Memory B cell (primary cell): Measurements from ENCODE around the gene MOB3A.
"Not testable (repeated sequence)": the region's sequence is repeated elsewhere in the genome, so short reads cannot be mapped to it uniquely, and the experiment has no call there.

Experiments used
- ATAC-seq: fragments of 150-1000 bp; cut with Tn5 transposase; 2 replicates; pipeline ENCODE4 v1.10.0; 2021; ENCODE audit warnings: low read depth, mild to moderate bottlenecking, moderate library complexity
- DNase-seq, 2 donors: peaks; one replicate each; pipeline ENCODE4 v3.0.0; 2022; ENCODE audit warnings: low spot score in 2 of 2
- H3K27ac Mint-ChIP-seq: one replicate; pipeline ENCODE4 v1.8.0; 2022; ENCODE audit warnings: mild to moderate bottlenecking, moderate library complexity, mixed read lengths
- H3K27me3 Mint-ChIP-seq: one replicate; pipeline ENCODE4 v1.8.0; 2022; ENCODE audit warnings: mixed read lengths
- H3K36me3 Mint-ChIP-seq: one replicate; pipeline ENCODE4 v1.8.0; 2022; ENCODE audit warnings: mild to moderate bottlenecking, mixed read lengths
- H3K4me1 Mint-ChIP-seq: one replicate; pipeline ENCODE4 v1.8.0; 2022; ENCODE audit warnings: mixed read lengths
- H3K4me3 Mint-ChIP-seq: one replicate; pipeline ENCODE4 v1.8.0; 2022; ENCODE audit warnings: mild to moderate bottlenecking, moderate library complexity, mixed read lengths
- H3K9me3 Mint-ChIP-seq: one replicate; pipeline ENCODE4 v1.8.0; 2022; ENCODE audit warnings: mixed read lengths

The MOB3A gene

DNA sequence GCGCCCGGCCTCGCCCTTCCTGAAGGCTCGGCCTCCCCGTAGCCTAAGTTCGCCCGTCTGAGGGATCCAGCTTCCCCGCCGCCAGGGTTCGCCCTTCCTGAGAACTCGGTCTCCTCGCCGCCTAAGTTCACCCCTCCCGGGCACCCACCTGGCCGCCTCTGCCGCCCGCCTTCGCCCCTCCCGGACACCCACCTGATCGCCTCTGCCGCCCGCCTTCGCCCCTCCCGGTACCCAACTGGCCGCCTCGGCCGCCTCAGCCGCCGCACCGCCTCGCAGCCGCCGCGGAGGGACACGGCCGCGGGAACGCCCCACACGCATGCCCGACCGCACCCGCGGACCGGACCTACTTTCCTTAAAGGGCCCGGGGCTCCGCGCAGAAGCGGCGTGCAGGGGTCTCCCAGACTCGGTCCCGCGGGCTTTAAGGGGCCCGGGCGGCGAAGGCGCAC is at the start of gene MOB3A:
TSS of gene MOB3A (minus strand) at position 293 of the 446 bp plus-strand sequence. CDS start 17,766 bp downstream, outside the sequence.
- H3K9me3 Mint-ChIP-seq, result no peaks in the 10 kb centered on the region
- peaks cover 17% of the 10 kb centered on the region for H3K4me1 Mint-ChIP-seq
- H3K36me3 Mint-ChIP-seq, result peaks cover 11% of the 10 kb centered on the region
- H3K4me3 Mint-ChIP-seq, result peak within 1 kb of the TSS; percentile 99
- ATAC-seq (peak; percentile 52), DNase-seq (no peak)
- H3K27ac Mint-ChIP-seq, result peak within 1 kb of the TSS; percentile 98
- H3K27me3 Mint-ChIP-seq, result no peaks in the 10 kb centered on the region

DNA sequence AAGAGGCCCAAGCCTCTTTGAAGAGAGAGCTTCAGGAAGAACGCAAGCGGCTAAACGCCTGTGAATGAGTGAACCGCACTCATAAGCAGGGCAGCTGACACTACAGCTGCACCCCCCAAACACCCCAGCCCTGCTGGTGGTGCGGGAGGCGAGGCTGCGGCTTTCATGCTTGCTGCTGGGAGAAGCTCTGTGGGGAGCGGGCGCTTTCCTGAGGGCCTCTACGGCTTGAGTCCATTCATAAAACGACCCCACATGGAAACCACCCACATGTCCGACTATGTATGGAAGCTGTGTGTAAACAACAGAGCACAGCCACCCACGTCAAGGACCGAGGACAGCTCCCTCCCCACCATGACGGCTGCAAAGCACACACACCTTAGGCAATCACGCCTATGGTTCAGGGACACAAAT is 49.7 kb upstream of the MOB3A start:
- DNase-seq, result no peak
- H3K27ac Mint-ChIP-seq, result no peak overlapping the region
- H3K4me1 Mint-ChIP-seq, result peaks cover 26% of the 10 kb centered on the region
- no peak for ATAC-seq
- no peak overlapping the region for H3K4me3 Mint-ChIP-seq
- peaks cover 2% of the 10 kb centered on the region for H3K36me3 Mint-ChIP-seq
- H3K9me3 Mint-ChIP-seq, result no peaks in the 10 kb centered on the region
- no peaks in the 10 kb centered on the region for H3K27me3 Mint-ChIP-seq

DNA sequence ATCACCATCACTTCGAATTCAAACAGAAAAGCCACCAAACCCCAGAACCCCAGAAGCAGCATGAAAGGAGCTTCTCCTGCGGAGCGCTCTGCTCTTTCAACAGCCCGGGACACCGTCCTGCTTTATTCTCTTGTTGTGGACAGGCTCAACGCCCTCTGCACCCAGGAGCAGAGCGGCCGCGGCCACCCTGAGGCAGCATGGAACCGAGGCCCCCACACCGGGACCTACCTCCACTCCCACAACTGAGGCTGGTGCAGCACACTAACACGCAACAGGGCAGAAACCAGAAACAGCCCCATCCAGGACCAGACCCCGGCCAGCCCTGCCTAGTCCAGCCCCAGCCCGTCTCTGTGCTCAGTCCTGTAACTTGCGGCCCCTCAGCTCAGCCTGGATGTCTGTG is 48.1 kb upstream of the MOB3A start:
- Mint-ChIP-seq H3K36me3 (peaks cover 5% of the 10 kb centered on the region), H3K4me3 (no peak overlapping the region), H3K27ac (no peak overlapping the region), H3K4me1 (peaks cover 16% of the 10 kb centered on the region), H3K27me3 (no peaks in the 10 kb centered on the region), H3K9me3 (no peaks in the 10 kb centered on the region)
- ATAC-seq, result no peak
- no peak for DNase-seq

DNA sequence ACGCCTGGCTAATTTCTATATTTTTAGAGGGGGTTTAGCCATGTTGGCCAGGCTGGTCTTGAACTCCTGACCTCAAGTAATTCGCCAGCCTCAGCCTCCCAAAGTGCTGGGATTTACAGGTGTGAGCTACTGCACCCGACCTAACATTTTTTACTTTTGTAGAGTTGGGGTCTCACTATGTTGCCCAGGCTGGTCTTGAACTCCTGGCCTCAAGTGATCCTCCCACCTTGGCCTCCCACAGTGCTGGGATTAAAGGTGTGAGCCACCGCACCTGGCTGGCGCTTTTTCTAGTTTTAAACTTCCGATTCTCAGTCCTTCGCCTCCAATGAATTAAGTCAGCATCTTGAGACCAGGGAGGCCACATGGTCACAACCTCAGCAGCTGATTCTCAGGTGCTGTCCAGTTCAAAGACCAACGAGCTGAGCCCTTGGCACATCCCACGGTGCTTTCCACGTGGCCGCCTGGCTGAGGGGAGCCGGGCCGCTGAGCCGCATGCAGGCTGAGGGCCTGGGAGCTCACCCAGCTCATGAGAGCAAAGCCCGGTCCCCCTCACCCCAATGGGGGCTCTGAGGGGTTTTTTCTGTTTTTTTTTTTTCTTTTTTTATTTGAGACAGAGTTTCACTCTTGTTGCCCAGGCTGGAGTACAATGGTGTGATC is 46.2 kb upstream of the MOB3A start:
- ATAC-seq (no peak), DNase-seq (no peak)
- Mint-ChIP-seq H3K36me3 (peaks cover 5% of the 10 kb centered on the region), H3K4me3 (no peak overlapping the region), H3K4me1 (peaks cover 11% of the 10 kb centered on the region), H3K27me3 (no peaks in the 10 kb centered on the region), H3K27ac (no peak overlapping the region), H3K9me3 (no peaks in the 10 kb centered on the region)

DNA sequence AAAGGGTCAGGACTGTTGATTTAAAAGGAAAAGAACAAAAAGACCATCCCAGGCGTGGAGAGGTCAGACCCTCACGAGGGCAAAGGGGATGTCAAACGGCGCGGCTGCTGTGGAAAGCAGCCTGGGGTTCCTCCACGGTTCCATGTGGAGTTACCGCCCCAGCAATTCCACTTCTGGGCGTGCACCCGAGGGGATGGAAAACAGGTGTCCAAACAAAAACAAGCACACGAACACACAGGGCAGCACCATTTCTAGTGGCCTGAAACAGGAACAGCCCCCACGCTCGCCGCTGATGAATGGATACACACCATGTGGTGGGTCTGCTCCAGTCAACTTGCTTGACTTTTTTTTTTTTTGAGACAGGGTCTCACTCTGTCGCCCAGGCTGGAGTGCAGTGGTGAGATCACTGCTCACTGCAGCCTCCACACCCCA is 44.0 kb upstream of the MOB3A start:
- no peak overlapping the region for H3K4me3 Mint-ChIP-seq
- peaks cover 5% of the 10 kb centered on the region for H3K4me1 Mint-ChIP-seq
- H3K9me3 Mint-ChIP-seq, result no peaks in the 10 kb centered on the region
- DNase-seq (no peak), ATAC-seq (no peak)
- no peaks in the 10 kb centered on the region for H3K27me3 Mint-ChIP-seq
- no peak overlapping the region for H3K27ac Mint-ChIP-seq
- H3K36me3 Mint-ChIP-seq, result peaks cover 3% of the 10 kb centered on the region

DNA sequence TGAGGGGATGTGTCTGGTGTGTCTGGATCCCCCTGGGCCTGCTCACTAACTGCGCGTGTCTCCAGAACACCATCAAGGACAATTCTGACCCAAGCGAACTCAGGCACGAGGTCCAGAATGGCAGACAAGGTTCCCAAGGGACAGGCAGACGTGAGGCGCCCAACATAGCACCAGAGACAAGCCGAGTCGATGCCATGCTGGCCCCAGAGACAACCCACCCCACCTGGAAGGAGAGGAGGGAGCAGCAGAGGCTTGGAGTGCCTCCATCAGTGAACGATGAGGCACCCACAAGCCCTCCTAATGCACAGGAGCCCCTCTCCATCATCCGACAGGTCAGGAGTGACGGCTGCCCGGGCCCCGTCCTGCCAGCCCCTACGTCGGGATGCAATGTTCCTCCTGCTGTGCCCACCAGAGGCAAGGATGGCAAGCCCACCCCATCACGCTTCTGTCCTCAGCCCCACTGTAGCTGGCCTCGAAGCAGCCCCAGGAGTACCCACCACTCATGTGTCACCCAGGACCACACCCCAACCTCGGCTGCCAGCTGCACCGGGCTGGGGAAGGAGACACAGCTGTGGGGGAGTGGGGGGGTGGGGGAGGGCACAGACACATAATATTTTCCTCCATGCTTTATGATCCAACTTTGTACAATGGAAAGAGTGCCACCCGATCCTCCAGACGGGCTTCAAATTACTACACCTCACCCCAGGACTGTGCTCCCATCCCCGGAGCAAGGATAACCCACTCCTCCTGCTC is 43.4 kb upstream of the MOB3A start:
- Mint-ChIP-seq H3K36me3 (peaks cover 3% of the 10 kb centered on the region), H3K27ac (no peak overlapping the region), H3K9me3 (no peaks in the 10 kb centered on the region), H3K4me1 (peaks cover 2% of the 10 kb centered on the region), H3K27me3 (no peaks in the 10 kb centered on the region), H3K4me3 (no peak overlapping the region)
- DNase-seq (no peak), ATAC-seq (no peak)

DNA sequence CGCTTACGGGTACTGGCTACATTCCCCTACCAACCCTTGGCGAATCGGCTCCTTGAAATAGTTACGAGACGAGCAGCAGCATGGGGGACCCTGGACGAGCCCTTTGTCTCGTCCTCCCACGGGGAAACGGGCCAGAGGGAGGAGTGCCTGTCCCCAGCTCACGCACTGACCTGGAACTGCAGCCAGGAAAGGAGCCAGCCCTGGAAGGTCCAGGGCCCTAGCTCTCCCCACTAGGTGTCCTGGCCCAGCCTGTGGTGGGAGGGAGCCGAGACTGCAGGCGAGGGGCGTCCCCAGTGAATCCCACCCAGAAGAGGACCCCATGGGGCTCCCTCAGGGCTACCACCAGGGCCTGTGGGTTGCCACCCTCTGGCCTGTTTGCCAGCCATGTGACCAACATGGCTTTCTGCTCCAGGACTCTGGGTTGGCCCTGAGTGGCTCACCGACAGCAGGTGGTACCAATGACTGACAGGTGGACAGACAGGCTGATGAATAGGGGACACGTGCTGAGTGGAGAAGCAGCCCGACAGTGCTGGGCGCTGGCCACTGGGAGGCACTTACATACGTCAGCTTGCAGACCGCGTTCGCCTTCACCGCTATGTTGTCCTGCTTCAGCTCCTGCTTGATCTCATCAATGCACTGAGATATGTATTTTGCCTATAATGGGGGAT is 42.1 kb upstream of the MOB3A start:
- Mint-ChIP-seq H3K9me3 (no peaks in the 10 kb centered on the region), H3K4me3 (no peak overlapping the region), H3K27ac (no peak overlapping the region), H3K36me3 (peaks cover 4% of the 10 kb centered on the region), H3K4me1 (peaks cover 2% of the 10 kb centered on the region), H3K27me3 (no peaks in the 10 kb centered on the region)
- ATAC-seq (no peak), DNase-seq (no peak)

DNA sequence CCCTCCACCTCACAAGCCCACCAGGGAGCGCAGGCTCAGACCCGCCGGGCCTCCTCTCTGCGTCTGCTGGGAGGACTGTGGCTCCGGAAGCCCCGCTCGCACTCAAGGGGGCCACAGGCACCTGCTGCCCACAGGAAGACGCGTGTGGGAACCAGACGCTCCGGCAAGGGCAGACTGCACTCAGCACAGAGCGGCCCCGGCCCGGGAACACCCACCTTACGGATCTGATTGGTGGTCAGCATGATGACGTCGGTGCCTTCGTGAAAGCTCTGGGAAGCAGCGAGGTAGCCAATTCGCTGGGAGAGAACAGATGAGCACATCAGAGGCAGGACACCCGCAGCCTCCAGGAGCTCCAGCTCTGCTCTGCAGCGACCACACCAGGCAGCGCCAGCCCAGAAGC is 40.7 kb upstream of the MOB3A start:
- no peaks in the 10 kb centered on the region for H3K27me3 Mint-ChIP-seq
- H3K4me1 Mint-ChIP-seq, result peaks cover 2% of the 10 kb centered on the region
- DNase-seq (no peak), ATAC-seq (no peak)
- H3K27ac Mint-ChIP-seq, result no peak overlapping the region
- H3K4me3 Mint-ChIP-seq, result no peak overlapping the region
- no peaks in the 10 kb centered on the region for H3K9me3 Mint-ChIP-seq
- H3K36me3 Mint-ChIP-seq, result peaks cover 10% of the 10 kb centered on the region

DNA sequence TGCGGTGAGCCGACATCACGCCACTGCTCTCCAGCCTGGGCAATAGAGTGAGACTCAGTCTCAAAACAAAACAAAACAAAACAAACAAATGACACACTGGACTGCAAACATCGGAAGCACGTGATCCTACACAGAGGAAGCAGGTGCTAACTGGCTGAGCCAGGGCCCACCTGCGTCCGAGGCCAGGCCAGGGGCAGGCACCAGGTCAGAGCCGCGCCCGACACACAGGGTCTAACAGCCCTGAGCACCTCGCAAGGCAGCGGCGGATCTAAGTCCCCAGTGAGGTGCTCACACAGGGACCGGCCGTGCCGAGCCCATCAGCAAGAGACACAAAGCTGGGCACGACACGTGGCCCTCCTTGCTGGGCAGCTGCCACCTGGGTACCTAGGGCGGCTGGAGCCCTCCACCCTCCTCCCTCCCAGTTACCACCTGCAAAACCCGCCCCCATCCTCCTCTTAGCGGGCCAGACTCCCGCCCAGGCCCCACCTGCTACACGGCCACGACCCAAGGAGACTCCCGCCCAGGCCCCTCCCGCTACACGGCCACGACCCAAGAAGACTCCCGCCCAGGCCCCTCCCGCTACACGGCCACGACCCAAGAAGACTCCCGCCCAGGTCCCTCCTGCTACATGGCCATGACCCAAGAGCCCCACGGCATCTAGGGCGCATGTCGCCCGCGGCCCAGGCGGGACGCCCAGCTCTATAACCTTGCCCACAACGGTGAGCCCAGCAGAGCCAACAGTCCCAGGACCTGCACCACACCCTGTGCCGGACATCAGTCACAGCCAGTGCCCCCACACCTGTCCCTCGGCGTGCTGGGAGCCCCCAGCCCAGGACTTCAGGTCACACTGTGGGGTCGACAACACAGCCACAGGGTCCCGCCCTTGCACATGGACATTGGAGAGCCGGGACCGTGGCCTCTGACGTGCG is 39.6 kb upstream of the MOB3A start:
- H3K36me3 Mint-ChIP-seq, result peaks cover 10% of the 10 kb centered on the region
- H3K27ac Mint-ChIP-seq, result no peak overlapping the region
- no peak for ATAC-seq
- no peaks in the 10 kb centered on the region for H3K9me3 Mint-ChIP-seq
- H3K4me1 Mint-ChIP-seq, result no peaks in the 10 kb centered on the region
- no peaks in the 10 kb centered on the region for H3K27me3 Mint-ChIP-seq
- no peak for DNase-seq
- H3K4me3 Mint-ChIP-seq, result no peak overlapping the region

DNA sequence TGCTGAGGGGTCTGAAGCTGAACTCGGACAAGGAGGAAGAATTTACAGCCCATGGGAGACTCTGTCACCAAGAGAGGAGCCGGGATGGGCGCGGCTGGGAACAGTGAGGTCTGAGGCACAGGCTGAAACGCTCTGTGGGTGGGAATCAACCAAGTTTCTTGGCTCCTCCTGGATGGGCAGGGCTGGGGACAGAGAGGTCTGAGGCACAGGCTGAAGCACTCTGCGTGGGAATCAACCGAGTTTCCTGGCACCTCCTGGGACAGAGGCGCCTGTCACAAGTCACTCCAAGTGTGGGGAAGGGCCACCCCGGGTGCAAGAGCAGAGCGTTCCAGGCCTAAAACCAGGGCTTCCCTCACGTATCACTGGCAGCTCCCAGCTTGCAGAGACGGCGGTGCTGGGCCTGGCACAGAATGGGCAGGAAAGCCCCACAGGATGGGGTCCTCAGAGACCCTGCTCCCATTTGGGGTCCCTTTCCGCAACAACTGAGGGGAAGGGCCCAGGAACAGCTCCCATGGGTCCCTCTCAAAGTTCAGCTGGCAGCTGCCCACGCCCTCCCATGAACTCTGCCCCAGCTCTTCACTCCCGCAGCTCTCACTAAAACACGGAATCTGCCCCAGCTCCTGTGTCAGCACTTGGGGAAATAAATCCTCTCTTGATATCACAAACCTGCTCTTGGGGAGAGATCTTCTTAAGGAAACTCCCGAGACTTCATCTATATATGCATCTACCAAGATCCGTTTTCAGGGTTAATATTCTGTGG is 36.8 kb upstream of the MOB3A start:
- ATAC-seq (no peak), DNase-seq (no peak)
- H3K4me3 Mint-ChIP-seq, result no peak overlapping the region
- H3K27ac Mint-ChIP-seq, result no peak overlapping the region
- peaks cover 7% of the 10 kb centered on the region for H3K36me3 Mint-ChIP-seq
- no peaks in the 10 kb centered on the region for H3K4me1 Mint-ChIP-seq
- no peaks in the 10 kb centered on the region for H3K27me3 Mint-ChIP-seq
- H3K9me3 Mint-ChIP-seq, result no peaks in the 10 kb centered on the region

DNA sequence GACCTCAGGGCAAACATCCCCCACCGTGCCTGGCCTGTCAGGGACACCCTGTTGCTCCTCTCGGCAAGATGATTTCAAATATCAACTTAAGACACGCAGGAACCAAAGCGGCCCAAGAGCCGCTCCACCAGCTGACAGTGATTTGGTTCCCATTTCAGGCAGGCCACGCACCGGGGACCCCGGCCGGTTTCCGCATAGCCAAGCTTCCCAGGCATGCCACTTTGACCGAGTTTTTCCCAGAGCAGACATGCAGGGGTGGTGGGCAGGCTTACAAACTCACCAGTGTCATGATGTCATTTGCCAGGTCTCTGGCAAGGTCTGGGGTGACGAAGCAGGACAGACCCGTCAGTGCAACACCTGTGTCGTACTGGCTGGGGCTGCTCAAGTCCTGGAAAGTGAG is 36.1 kb upstream of the MOB3A start:
- DNase-seq, result no peak
- H3K27ac Mint-ChIP-seq, result no peak overlapping the region
- H3K4me3 Mint-ChIP-seq, result no peak overlapping the region
- H3K27me3 Mint-ChIP-seq, result no peaks in the 10 kb centered on the region
- no peaks in the 10 kb centered on the region for H3K9me3 Mint-ChIP-seq
- no peak for ATAC-seq
- H3K36me3 Mint-ChIP-seq, result peaks cover 7% of the 10 kb centered on the region
- H3K4me1 Mint-ChIP-seq, result no peaks in the 10 kb centered on the region

DNA sequence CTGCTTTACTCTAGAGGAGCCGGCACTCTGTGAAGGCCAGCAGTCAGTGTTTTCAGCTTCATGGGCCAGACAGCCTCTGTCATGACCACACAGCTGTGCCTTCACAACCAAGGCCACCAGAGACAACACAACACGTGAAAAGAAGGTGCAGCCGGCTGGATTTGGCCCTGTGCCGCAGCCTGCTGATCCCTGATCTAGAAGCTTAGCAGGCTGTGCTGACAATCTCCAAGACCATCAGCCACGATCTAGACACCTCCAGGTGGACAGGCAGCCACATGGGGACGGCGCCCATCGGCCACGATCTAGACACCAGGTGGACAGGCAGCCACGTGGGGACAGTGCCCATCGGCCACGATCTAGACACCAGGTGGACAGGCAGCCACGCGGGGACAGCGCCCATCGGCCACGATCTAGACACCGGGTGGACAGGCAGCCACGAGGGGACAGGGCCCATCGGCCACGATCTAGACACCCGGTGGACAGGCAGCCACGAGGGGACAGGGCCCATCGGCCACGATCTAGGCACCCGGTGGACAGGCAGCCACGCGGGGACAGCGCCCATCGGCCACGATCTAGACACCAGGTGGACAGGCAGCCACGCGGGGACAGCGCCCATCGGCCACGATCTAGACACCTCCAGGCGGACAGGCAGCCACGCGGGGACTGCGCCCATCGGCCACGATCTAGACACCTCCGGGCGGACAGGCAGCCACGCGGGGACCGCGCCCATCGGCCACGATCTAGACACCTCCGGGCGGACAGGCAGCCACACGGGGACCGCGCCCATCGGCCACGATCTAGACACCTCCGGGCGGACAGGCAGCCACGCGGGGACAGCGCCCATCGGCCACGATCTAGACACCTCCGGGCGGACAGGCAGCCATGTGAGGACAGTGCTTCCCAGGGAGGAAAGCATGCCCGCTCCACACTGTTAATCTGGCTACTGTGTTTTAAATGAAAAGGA is 35.2 kb upstream of the MOB3A start:
- H3K9me3 Mint-ChIP-seq, H3K4me3 Mint-ChIP-seq, ATAC-seq, H3K4me1 Mint-ChIP-seq, H3K27me3 Mint-ChIP-seq, DNase-seq, H3K27ac Mint-ChIP-seq, H3K36me3 Mint-ChIP-seq: not testable (repeated sequence)
